Measurements from ENCODE around the gene ZSCAN31. TPM values are rescaled to one million over a fixed set of nuclear protein-coding genes. Genes with fewer than 3 reads are reported as not detected.

Gene ZSCAN31
- total and polyA plus RNA-seq, 9 of the 15 experiments (the other 6 are each of a cell fraction or from before 2014, with no cell fraction given) = 3.9 to 12.1 (median 7.0) TPM

DNA sequence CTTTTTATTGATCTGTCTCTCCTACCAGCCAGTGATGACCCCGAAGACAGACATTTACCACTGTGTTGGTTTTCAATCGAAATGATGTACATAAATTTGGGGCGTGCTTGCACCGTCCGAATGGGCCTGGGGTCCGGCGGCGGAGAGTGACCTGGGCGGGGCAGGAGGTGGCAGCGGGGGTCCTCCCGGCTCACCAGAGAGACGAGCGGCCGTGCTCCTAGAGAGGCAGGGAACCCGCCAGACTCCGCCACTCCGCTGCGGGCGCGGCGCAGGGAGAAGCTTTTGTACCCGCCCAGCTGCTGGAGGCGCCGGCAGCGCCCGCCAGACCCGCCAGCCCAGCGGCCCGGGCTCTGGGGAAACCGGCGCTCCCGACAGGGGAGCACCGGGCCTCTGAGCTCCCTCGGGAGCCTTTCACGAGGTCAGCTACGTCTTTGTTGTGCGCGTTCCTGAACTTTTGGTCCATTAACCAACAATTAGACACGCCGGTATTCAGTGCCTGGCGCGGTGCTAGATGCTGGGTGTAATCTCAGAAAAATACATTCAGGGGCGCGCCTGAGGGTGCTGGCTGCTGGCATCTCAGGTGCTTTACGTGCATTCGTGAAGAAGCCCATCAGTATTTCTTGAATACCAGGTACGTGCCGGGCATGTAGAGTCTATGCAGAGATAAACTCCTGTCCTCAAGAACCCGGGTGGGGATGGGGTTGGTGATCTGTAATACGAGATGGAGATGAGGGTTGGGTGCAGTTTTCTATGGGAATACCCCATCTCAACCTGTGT lies 54.5 kb downstream of the ZSCAN31 start, which contains the start of gene PGBD1 (continued):
- TF ChIP-seq, protein P1, sequence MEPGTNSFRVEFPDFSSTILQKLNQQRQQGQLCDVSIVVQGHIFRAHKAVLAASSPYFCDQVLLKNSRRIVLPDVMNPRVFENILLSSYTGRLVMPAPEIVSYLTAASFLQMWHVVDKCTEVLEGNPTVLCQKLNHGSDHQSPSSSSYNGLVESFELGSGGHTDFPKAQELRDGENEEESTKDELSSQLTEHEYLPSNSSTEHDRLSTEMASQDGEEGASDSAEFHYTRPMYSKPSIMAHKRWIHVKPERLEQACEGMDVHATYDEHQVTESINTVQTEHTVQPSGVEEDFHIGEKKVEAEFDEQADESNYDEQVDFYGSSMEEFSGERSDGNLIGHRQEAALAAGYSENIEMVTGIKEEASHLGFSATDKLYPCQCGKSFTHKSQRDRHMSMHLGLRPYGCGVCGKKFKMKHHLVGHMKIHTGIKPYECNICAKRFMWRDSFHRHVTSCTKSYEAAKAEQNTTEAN (CRISPR knock-in tag; IDR thresholded peaks at IDR 0.05) = peak; percentile 58; the same call in 1 of the 2 replicates
- TF ChIP-seq ZNF436 (CRISPR knock-in tag; IDR thresholded peaks at IDR 0.05) (no peak), FUS (optimal IDR thresholded peaks at IDR 0.05; ENCODE audit: low read depth, low read length) (no peak), ELF4 (CRISPR knock-in tag; IDR thresholded peaks at IDR 0.05) (no peak), ZSCAN29 (IDR thresholded peaks at IDR 0.05) (0 out of 2 replicates have a peak, but pooled peaks have one; percentile 67), ZNF224 (CRISPR knock-in tag; IDR thresholded peaks at IDR 0.05) (0 out of 2 replicates have a peak, but pooled peaks have one; percentile 64), MEF2A (IDR thresholded peaks at IDR 0.05; ENCODE audit: control insufficient read depth, low read depth, low read length) (no peak), GABPA (tag; conservative IDR thresholded peaks at IDR 0.05; ENCODE audit: low read depth) (peak; percentile 67; the same call in 1 of the 2 replicates), HMG20B (CRISPR knock-in tag; IDR thresholded peaks at IDR 0.05) (no peak), NCOR1 (IDR thresholded peaks at IDR 0.05) (0 out of 2 replicates have a peak, but pooled peaks have one; percentile 2), NR1H2 (CRISPR knock-in tag; IDR thresholded peaks at IDR 0.05) (no peak), HDAC2 (IDR thresholded peaks at IDR 0.05) (peak; percentile 31; the same call in 1 of the 2 replicates)
- TF ChIP-seq, protein P2, sequence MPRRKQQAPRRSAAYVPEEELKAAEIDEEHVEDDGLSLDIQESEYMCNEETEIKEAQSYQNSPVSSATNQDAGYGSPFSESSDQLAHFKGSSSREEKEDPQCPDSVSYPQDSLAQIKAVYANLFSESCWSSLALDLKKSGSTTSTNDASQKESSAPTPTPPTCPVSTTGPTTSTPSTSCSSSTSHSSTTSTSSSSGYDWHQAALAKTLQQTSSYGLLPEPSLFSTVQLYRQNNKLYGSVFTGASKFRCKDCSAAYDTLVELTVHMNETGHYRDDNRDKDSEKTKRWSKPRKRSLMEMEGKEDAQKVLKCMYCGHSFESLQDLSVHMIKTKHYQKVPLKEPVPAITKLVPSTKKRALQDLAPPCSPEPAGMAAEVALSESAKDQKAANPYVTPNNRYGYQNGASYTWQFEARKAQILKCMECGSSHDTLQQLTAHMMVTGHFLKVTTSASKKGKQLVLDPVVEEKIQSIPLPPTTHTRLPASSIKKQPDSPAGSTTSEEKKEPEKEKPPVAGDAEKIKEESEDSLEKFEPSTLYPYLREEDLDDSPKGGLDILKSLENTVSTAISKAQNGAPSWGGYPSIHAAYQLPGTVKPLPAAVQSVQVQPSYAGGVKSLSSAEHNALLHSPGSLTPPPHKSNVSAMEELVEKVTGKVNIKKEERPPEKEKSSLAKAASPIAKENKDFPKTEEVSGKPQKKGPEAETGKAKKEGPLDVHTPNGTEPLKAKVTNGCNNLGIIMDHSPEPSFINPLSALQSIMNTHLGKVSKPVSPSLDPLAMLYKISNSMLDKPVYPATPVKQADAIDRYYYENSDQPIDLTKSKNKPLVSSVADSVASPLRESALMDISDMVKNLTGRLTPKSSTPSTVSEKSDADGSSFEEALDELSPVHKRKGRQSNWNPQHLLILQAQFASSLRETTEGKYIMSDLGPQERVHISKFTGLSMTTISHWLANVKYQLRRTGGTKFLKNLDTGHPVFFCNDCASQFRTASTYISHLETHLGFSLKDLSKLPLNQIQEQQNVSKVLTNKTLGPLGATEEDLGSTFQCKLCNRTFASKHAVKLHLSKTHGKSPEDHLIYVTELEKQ (CRISPR knock-in tag; IDR thresholded peaks at IDR 0.05) = no peak
- TF ChIP-seq, protein P3, sequence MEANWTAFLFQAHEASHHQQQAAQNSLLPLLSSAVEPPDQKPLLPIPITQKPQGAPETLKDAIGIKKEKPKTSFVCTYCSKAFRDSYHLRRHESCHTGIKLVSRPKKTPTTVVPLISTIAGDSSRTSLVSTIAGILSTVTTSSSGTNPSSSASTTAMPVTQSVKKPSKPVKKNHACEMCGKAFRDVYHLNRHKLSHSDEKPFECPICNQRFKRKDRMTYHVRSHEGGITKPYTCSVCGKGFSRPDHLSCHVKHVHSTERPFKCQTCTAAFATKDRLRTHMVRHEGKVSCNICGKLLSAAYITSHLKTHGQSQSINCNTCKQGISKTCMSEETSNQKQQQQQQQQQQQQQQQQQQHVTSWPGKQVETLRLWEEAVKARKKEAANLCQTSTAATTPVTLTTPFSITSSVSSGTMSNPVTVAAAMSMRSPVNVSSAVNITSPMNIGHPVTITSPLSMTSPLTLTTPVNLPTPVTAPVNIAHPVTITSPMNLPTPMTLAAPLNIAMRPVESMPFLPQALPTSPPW (CRISPR knock-in tag; IDR thresholded peaks at IDR 0.05) = peak; percentile 55
- TF ChIP-seq, protein P4, sequence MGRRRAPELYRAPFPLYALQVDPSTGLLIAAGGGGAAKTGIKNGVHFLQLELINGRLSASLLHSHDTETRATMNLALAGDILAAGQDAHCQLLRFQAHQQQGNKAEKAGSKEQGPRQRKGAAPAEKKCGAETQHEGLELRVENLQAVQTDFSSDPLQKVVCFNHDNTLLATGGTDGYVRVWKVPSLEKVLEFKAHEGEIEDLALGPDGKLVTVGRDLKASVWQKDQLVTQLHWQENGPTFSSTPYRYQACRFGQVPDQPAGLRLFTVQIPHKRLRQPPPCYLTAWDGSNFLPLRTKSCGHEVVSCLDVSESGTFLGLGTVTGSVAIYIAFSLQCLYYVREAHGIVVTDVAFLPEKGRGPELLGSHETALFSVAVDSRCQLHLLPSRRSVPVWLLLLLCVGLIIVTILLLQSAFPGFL (CRISPR knock-in tag; IDR thresholded peaks at IDR 0.05) = 0 out of 2 replicates have a peak, but pooled peaks have one; percentile 70
- TF ChIP-seq, protein P5, sequence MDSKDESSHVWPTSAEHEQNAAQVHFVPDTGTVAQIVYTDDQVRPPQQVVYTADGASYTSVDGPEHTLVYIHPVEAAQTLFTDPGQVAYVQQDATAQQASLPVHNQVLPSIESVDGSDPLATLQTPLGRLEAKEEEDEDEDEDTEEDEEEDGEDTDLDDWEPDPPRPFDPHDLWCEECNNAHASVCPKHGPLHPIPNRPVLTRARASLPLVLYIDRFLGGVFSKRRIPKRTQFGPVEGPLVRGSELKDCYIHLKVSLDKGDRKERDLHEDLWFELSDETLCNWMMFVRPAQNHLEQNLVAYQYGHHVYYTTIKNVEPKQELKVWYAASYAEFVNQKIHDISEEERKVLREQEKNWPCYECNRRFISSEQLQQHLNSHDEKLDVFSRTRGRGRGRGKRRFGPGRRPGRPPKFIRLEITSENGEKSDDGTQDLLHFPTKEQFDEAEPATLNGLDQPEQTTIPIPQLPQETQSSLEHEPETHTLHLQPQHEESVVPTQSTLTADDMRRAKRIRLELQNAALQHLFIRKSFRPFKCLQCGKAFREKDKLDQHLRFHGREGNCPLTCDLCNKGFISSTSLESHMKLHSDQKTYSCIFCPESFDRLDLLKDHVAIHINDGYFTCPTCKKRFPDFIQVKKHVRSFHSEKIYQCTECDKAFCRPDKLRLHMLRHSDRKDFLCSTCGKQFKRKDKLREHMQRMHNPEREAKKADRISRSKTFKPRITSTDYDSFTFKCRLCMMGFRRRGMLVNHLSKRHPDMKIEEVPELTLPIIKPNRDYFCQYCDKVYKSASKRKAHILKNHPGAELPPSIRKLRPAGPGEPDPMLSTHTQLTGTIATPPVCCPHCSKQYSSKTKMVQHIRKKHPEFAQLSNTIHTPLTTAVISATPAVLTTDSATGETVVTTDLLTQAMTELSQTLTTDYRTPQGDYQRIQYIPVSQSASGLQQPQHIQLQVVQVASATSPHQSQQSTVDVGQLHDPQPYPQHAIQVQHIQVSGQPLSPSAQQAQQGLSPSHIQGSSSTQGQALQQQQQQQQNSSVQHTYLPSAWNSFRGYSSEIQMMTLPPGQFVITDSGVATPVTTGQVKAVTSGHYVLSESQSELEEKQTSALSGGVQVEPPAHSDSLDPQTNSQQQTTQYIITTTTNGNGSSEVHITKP (IDR thresholded peaks at IDR 0.05; ENCODE audit: partially characterized antibody) = peak; percentile 39

Measured in K562 (cell line).